Measurements from ENCODE around the gene UGP2.

GRCh38 chr2:63850649-63851048 lies 9.0 kb downstream of the UGP2 start:
- TF ChIP-seq FOXA1 (IDR thresholded peaks at IDR 0.05), result no peak
- no peak for TF ChIP-seq HDGF (IDR thresholded peaks at IDR 0.05; ENCODE audit: borderline replicate concordance)
- TF ChIP-seq SUZ12 (IDR thresholded peaks at IDR 0.05), result no peak
- TF ChIP-seq BHLHE40 (IDR thresholded peaks at IDR 0.05; ENCODE audit: borderline replicate concordance), result no peak
- TF ChIP-seq SP1 (IDR thresholded peaks at IDR 0.05), result no peak
- no peak for TF ChIP-seq ARNT (IDR thresholded peaks at IDR 0.05)
- TF ChIP-seq L3MBTL2 (conservative IDR thresholded peaks at IDR 0.05), result no peak
- no peak for TF ChIP-seq ELF4 (IDR thresholded peaks at IDR 0.05)
- no peak for TF ChIP-seq ZNF384 (IDR thresholded peaks at IDR 0.05)
- TF ChIP-seq NFRKB (IDR thresholded peaks at IDR 0.05), result no peak
- no peak for TF ChIP-seq TARDBP (IDR thresholded peaks at IDR 0.05)
- TF ChIP-seq, protein P1, sequence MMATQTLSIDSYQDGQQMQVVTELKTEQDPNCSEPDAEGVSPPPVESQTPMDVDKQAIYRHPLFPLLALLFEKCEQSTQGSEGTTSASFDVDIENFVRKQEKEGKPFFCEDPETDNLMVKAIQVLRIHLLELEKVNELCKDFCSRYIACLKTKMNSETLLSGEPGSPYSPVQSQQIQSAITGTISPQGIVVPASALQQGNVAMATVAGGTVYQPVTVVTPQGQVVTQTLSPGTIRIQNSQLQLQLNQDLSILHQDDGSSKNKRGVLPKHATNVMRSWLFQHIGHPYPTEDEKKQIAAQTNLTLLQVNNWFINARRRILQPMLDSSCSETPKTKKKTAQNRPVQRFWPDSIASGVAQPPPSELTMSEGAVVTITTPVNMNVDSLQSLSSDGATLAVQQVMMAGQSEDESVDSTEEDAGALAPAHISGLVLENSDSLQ (IDR thresholded peaks at IDR 0.05), result no peak
- no peak for TF ChIP-seq FOXK2 (IDR thresholded peaks at IDR 0.05)
- TF ChIP-seq FOXM1 (IDR thresholded peaks at IDR 0.05; ENCODE audit: borderline replicate concordance), result no peak
